Measurements from ENCODE around the gene CTSD. TPM values are rescaled to one million over a fixed set of nuclear protein-coding genes. Genes with fewer than 3 reads are reported as not detected.
"Not testable (repeated sequence)": the region's sequence is repeated elsewhere in the genome, so short reads cannot be mapped to it uniquely, and the experiment has no call there.

The CTSD gene
- 875 and 888 TPM in 2 replicates for total RNA-seq (2014; rRNA removed; shearing (Covaris generic))

DNA sequence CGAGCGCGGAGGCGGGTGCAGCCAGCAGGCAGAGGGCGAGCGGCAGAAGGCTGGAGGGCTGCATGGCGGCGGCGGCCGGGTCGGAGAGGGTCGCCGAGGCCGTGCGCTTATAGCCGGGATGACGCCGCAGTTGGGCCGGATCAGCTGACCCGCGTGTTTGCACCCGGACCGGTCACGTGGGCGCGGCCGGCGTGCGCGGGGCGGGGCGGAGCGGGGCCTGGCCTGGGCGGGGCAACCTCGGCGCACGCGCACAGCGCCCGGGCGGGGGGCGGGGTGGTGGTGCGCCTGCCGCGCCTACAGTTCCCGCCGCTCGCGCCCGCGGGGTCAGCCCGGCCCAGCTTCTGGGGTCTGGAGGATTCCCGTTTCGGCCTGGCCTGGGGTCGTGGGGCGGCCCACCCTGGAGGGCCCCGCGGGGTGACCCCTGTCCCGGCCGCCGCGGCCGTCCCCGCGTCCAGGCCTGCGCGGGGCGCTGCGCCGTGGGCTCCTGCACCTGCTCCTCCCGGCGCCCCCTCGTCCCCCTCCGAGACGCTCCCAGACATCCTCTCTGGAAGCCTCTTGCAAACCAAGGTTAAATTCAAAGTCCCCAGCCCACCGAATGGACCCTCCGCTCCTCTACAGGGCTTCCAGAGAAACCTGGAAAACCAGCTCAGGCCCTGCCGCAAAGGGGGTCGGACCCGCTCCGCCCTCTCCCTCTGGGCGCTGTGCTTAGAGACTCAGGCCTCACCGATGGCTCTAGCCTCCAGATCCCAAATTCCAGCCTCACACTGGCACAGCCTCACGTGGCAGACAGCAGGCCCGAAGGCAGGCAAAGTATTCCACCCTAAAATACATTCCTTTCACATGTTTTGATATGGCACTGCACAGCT lies at the start of gene CTSD:
Gene CTSD (minus strand): TSS at position 132 of the 866 bp plus-strand sequence. CDS start 68 bp downstream, at position 64.
- no peak for DNase-seq (ENCODE audit: low spot score)

GRCh38 chr11:1813356-1813755 lies 49.6 kb upstream of the CTSD start:
- not testable (repeated sequence) for DNase-seq (ENCODE audit: low spot score)

DNA sequence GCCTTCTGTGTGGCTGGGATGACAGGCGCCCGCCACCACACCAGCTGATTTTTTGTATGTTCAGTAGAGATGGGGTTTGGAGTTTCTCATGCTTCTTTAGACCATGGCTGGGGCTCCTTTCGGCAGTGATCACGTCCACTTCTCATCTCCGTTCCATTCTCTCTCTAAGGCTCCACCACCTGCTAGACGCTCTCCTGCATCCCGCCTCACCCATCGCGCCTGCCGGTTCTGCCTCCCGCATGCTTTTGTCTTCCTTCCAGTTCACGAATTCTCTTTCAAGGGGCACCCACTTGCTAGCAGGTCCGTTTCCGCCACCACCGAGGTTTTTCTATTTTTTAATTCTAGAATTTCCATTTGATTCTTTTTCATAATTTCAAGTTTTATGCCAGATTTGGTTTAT lies 49.1 kb upstream of the CTSD start:
- no peak for DNase-seq (ENCODE audit: low spot score)

DNA sequence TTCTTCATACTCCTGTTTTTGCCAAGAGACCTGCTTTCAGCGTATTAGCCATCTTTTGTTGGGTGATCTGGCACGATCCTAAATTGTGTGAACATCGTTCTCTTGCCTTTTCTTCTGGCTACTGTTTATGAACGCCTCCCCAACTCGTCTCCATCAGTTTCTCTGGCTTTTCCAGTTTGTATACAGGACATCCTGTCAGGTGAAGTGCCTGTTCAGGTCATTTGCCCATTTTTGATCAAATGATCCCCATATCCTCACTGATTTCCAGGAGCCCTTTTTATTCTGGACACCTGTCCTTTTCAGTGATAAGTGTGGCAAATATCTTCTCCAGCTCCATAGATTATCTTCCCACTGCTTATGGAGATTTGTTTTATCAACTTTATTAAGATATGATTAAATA lies 48.5 kb upstream of the CTSD start:
- no peak for DNase-seq (ENCODE audit: low spot score)

DNA sequence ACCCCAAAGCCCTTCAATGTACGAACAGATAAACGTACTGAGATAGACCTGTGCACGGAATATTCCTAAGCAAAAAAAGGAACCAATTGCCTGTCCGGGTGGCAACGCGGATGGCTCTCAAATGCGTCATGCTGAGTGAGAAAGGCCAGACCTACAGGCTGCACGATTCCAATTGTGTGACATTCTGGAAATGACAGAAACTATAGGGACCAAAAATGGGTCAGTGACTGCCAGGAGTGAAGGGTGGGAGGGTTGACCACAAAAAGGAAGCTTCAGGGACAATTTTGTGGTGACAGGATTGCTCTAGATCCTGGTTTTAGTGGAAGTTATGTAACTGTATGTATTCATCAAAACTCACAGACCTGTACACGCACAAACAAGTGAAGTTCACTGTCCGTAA lies 47.0 kb upstream of the CTSD start:
- no peak for DNase-seq (ENCODE audit: low spot score)

GRCh38 chr11:1807264-1807995 lies 43.7 kb upstream of the CTSD start:
- no peak for DNase-seq (ENCODE audit: low spot score)

- DNase-seq (ENCODE audit: low spot score) = no peak
These were observed 41.8 kb upstream of the CTSD start for GRCh38 chr11:1805525-1805924.

- DNase-seq (ENCODE audit: low spot score) = not testable (repeated sequence)
These were observed 40.2 kb upstream of the CTSD start for GRCh38 chr11:1803835-1804519.

DNA sequence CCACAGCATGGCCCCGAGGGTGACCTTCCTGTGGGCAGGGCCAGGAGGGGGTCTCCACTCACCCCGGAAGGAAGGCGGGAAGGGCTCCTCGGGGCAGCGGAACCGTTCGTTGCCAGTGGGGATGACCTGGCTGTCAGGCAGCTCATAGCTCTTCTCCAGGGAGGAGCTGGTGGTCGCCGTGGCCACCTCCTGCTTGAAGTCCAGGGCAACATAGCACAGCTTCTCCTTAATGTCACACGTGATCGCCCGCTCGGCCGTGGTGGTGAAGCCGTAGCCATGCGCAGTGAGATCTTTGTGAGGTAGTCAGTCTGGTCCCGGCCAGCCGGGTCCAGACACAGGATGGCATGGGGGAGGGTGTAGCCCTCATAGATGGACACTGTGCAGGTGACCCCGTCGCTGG lies 39.5 kb upstream of the CTSD start:
- DNase-seq (ENCODE audit: low spot score) = no peak

DNA sequence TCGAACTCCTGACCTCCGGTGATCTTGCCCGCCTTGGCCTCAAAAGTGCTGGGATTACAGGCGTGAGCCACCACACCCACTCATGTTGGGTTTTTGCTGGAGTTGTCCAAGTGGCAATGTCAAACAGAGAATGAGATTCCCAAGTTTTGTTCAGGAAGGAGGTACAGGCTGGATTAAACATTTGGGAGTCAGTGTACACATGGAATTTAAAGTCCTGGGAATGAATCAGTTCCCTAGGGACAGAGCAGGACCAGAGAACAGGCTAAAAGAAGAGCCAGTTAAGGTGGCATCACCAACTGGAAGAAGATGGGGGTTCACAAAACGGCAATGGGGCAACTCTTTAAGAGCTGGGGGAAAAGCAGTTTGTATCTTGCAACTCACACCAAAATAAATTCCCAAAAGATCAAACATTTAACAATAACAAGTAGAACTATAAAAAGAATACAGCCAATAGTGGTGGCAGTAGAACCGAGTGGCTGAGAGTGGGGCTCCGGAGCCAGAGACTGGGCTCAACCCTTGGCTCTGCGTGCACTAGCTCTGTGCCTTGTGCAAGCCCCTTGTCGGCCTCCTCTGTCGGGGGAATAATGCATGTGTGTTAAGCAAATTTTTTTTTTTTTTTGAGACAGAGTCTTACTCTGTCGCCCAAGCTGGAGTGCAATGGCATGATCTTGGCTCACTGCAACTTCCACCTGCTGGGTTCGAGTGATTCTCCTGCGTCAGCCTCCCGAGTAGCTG lies 33.8 kb upstream of the CTSD start:
- no peak for DNase-seq (ENCODE audit: low spot score)

DNA sequence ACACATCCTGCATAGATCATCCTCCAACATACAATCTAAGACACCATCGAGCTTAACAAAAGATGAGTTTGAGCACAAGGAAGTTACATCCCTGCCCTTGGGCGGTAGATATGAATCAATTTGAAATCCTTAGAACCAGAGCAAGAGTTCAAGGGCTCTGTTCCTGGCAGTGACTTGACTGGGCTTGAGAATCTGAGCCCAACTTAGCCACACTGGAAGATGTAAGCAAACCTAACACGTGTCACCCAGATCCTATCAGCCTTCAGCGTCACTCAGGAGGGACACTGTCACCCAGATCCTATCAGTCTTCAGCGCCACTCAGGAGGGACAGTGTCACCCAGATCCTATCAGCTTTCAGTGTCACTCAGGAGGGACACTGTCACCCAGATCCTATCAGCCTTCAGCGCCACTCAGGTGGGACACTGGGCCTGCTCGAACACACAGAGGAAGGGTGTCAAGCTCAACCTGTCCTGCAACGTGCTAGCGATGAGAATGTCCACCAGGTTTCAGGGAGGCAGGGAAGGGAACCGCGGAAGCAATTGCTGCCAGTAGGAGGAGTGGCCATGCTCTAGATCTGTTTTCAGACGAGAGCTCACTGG lies 32.8 kb upstream of the CTSD start:
- DNase-seq (ENCODE audit: low spot score) = no peak

GRCh38 chr11:1793081-1793480 lies 29.4 kb upstream of the CTSD start:
- DNase-seq (ENCODE audit: low spot score) = no peak

- no peak for DNase-seq (ENCODE audit: low spot score)
These were observed 28.7 kb upstream of the CTSD start for GRCh38 chr11:1792461-1792860.

- no peak for DNase-seq (ENCODE audit: low spot score)
These were observed 28.2 kb upstream of the CTSD start for GRCh38 chr11:1791912-1792311.

DNA sequence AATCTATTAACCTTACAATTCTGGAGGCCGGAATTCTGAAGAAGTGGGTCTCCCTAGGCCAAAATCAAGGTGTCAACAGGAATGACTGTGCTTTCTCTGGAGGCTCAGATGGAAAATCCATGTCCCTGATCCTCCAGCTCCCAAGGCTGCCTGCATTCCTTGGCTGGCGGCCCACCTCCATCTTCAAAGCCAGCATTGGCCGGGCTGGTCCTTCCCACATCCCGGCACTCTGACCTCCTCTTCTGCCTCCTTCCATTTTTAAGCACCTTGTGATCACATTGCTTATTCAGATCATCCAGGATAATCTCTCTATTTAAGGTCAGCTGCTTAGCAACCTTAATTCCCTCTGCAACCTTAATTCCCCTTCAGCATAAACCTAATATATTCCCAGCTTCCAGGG lies 22.7 kb upstream of the CTSD start:
- DNase-seq (ENCODE audit: low spot score) = no peak

DNA sequence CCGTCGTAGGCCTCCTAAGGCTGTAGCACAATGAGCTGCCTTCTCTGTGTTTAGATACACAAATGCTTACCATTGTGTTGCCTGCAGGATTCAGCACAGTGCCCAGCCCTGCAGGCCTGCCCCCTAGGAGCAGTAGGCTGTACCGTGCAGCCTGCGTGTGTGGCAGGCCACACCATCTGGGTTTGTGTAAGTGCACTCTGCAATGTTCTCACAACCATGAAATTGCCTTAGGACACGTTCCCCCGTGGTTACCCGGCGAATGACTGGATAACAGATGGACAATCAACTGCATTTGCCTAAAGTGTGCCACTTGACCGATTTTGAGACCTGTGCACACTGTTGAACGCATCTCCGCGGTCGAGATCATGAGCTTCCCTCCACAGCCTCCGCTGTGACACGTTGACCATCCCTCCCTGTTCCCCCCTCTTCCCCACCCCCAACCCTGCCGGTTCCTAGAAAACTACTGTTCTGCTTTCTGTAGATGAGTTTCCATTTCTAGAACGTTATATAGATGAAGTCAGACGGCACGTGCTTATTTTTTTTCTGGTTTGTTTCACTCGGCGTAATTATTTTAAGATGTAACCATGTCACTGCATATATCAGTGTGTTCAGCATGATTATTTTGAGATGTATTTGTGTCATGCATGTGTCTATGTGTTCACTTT lies 22.2 kb upstream of the CTSD start:
- no peak for DNase-seq (ENCODE audit: low spot score)

- no peak for DNase-seq (ENCODE audit: low spot score)
These were observed 21.3 kb upstream of the CTSD start for GRCh38 chr11:1784761-1785650.

DNA sequence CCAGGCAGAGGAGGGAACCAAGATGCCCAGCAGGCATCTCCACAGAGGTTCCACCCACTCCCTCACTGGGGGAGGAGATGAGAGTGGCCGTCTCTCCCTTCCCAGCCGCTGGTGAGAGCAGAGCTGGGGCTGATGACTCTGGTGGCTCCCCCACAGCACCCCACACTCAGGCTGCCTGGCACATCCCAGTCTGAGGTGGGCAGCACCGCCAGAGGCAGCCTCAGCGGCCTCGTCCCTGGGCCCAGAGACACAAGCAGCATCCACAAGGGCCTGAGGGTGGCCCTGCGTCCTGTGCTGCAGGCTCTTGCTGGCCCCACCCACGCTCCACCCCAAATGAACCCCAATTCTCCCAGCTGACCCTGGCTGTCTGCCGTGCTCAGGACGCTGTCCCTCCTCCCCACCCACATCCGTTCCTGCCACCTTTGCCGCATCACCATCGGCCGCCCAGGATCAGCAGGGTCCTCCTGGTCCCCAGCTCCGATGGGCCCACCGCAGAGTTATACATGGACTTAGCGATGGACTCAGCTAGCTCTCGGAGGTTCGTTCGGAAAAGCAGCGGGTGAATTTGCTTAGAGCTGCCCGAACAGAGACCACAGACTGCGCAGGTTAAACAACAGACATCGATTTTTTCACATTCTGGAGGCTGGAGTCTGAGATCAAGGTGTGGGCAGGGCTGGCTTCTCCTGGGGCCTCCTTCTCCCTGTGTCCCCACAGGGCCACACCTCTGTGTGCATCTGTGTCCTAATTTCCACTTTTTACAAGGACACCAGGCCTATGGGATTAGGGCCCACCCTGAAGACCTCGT lies 20.2 kb upstream of the CTSD start:
- DNase-seq (ENCODE audit: low spot score) = peak; percentile 63

All from A172 (cell line).